Activated T-cell treated with anti-CD3 and anti-CD28 coated beads, Interleukin-2, amount 50 U/mL, for 4 hours (primary cell): Measurements from ENCODE around the gene C22orf42. TPM values are rescaled to one million over a fixed set of nuclear protein-coding genes. Genes with fewer than 3 reads are reported as not detected.
"Not testable (repeated sequence)": the region's sequence is repeated elsewhere in the genome, so short reads cannot be mapped to it uniquely, and the experiment has no call there.

Experiments used
- ATAC-seq, 2 donors: fragments of 200-7000 bp; cut with Tn5 transposase; one replicate each; pipeline ENCODE4 v1.10.0; 2021
- DNase-seq: peaks from one replicate; pipeline ENCODE4 v3.0.0-alpha.2; 2020
- H3K27me3 Mint-ChIP-seq: one replicate; pipeline ENCODE4 v1.8.0; 2021; ENCODE audit warnings: low read depth, mixed read lengths
- H3K36me3 Mint-ChIP-seq: one replicate; pipeline ENCODE4 v1.8.0; 2022; ENCODE audit warnings: mixed read lengths; ENCODE audit not compliant: insufficient read depth
- H3K4me1 Mint-ChIP-seq: one replicate; pipeline ENCODE4 v1.8.0; 2021; ENCODE audit warnings: low read depth, mixed read lengths
- H3K4me3 Mint-ChIP-seq: one replicate; pipeline ENCODE4 v1.8.0; 2021; ENCODE audit warnings: mild to moderate bottlenecking, moderate library complexity, mixed read lengths
- H3K9me3 Mint-ChIP-seq: one replicate; pipeline ENCODE4 v1.8.0; 2021; ENCODE audit warnings: mixed read lengths
- total RNA-seq, 3 donors: library from RNA; stranded (reverse); gene quantifications; one replicate each; pipeline ENCODE4 v1.2.1, GENCODE V29; 2021

Gene C22orf42
- total RNA-seq, 3 donors from 2014 or later: not detected

DNA sequence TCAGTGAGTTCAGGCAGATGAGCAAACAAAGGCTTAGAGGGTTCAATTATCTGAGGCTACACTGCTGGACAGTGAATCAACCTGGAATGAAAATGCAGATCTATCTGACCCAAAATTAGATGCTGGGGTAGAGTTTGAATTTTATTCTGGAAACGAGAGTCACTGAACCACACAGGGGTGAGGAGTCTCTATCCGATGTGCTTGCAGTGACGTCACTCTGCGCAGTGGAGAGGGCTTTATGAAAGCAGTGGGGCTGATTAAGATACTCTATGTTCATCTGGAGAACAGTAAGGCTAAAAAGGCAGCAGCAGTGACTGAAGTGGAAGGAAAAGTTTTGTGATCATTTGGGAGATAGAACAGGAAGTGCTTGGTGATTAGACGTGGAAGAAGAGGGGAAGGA is 1.3 kb upstream of the C22orf42 start:
- not testable (repeated sequence) for H3K4me3 Mint-ChIP-seq, H3K36me3 Mint-ChIP-seq, H3K9me3 Mint-ChIP-seq, DNase-seq, H3K4me1 Mint-ChIP-seq, H3K27me3 Mint-ChIP-seq, ATAC-seq

DNA sequence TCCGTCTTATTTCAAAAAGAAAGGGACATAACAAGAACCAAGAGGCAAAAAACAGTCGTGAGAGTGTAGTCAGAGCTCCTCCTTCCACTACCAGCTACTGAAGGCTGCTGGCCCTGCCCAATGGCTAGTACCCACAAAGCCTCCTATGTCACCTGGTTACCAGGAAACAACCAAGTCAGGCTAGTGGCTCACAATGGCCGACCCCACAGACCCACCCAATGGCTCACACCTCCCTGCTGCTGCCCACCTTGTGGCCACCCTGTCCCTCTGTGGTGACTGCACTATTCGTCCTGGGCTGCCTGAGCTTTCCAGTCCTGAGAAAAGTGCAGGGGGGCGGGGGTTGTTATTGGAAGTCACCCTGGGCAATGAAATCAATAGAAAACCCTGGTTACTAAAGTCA is 1.5 kb downstream of the C22orf42 start:
- H3K4me1 Mint-ChIP-seq: peaks cover 10% of the 10 kb centered on the region
- H3K27me3 Mint-ChIP-seq, H3K4me3 Mint-ChIP-seq, H3K36me3 Mint-ChIP-seq, DNase-seq, H3K9me3 Mint-ChIP-seq, ATAC-seq: not testable (repeated sequence)

DNA sequence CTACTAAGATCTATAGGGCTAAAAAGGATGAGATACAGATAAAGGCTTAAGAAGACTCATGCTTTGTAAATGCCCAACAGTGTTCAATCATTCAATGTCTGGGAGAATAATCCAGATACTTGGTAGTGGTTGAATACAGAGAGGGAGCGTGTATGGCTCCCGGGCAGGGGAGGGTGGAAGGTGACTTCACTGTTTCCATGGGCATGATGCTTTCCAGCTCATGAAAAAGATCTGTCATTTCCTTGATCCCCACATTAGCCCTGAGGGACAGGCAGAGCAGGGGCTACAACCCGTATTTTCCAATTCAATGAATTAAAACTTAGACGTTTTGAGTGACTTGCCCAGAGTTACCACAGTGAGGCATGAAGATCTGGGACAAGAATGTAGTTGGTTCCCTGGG is 4.4 kb downstream of the C22orf42 start:
- H3K36me3 Mint-ChIP-seq, H3K27me3 Mint-ChIP-seq, H3K4me3 Mint-ChIP-seq, H3K9me3 Mint-ChIP-seq, ATAC-seq, DNase-seq: not testable (repeated sequence)
- H3K4me1 Mint-ChIP-seq: peaks cover 12% of the 10 kb centered on the region

DNA sequence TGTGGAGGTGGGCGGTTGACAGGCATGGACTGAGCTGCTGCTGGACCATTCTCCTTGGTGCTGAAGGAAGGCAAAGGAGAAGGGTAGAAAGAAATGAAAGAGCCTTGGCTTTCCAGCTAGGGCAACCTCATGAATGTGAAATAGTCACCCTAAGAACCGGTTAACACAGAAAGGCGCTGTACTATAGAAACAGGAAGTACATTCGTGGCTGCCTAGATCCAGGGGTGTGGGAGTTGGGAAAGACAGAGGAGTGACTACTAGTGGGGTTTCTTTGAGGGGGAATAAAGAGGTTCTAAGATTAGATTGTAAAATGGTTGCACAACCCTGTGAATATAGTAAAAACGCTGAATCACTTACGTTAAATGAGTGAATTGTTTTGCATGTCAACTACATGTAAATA is 7.5 kb downstream of the C22orf42 start:
- DNase-seq, H3K9me3 Mint-ChIP-seq, H3K36me3 Mint-ChIP-seq, H3K4me3 Mint-ChIP-seq, H3K27me3 Mint-ChIP-seq, ATAC-seq: not testable (repeated sequence)
- H3K4me1 Mint-ChIP-seq: peaks cover 12% of the 10 kb centered on the region

DNA sequence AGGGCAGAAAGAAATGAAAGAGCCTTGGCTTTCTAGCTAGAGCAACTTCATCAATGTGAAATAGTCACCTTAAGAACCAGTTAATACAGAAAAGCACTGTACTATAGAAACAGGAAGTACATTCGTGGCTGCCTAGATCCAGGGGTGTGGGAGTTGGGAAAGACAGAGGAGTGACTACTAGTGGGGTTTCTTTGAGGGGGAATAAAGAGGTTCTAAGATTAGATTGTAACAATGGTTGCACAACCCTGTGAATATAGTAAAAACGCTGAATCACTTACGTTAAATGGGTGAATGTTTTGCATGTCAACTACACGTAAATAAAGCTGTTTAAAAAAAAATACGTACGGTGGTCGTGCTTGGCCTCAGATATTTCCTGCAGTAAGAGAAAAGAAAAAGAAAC is 8.5 kb downstream of the C22orf42 start:
- not testable (repeated sequence) for DNase-seq, H3K9me3 Mint-ChIP-seq, H3K27me3 Mint-ChIP-seq, H3K4me3 Mint-ChIP-seq, H3K36me3 Mint-ChIP-seq, ATAC-seq
- peaks cover 12% of the 10 kb centered on the region for H3K4me1 Mint-ChIP-seq

DNA sequence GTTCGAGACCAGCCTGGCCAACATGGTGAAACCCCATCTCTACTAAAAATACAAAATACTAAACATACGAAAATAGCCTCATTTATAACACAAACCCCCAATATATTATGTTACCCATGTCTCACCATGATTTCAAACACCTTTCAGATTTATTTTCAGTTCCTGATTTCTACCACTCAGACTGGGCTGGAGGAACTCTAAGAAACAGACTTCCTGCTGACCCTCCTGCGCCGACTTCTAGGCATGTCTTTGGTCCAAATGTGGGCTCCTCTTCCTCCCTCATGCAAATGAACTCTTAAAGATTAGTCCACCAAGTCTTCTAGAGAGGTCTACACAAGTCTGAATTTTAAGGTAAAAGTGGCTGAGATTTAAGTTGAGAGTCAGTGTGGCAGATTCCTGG is 10.7 kb downstream of the C22orf42 start:
- not testable (repeated sequence) for H3K36me3 Mint-ChIP-seq, ATAC-seq, H3K4me3 Mint-ChIP-seq, H3K9me3 Mint-ChIP-seq, H3K27me3 Mint-ChIP-seq, DNase-seq
- peaks cover 27% of the 10 kb centered on the region for H3K4me1 Mint-ChIP-seq

DNA sequence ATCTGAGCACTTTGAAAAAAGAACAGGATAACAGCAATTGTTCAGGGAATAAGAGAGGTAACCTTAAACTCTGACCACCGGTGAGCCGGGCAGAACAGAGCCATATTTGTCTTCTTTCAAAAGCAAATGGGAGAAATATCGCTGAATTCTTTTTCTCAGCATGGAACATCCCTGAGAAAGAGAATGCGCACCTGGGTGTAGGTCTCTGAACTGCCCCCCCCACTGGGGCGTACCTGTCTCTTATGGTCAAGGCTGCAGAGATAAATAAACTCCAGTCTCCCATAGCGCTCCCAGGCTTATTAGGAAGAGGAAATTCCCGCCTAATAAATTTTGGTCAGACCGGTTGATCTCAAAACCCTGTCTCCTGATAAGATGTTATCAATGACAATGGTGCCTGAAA is 12.0 kb downstream of the C22orf42 start:
- H3K4me1 Mint-ChIP-seq: peaks cover 32% of the 10 kb centered on the region
- not testable (repeated sequence) for ATAC-seq, H3K4me3 Mint-ChIP-seq, H3K9me3 Mint-ChIP-seq, DNase-seq, H3K36me3 Mint-ChIP-seq, H3K27me3 Mint-ChIP-seq

DNA sequence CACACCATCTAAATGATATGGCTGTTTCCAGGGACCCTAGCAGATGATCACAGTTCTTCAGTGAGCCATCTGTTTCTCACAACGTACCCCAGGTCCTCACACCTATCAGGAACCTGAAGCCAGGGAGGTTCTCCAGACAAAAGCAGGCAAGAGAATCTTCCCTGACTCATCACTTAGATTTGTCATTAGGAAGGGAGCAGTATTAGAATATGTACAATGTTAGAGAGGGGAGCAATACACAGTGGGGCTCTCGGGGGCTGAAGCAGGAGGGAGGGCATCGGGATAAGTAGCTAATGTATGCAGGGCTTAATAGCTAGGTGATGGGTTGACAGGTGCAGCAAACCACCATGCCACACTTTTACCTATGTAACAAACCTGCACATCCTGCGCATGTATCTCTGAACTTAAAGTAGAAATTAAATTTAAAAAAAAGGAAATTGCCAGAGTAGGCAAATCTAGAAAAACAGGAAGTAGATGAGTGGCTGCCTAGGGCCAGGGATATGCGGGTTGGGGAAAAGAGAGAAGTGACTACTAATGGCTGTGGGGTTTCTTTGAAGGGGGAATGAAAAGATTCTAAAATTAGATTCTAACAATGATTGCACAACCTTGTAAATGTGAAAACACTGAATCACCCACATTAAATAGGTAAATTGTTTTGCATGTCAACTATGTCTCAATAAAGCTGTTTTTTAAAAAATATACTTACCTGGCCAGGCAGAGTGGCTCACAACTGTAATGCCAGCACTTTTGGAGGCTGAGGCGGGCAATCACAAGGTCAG is 14.4 kb downstream of the C22orf42 start:
- ATAC-seq: no peak

DNA sequence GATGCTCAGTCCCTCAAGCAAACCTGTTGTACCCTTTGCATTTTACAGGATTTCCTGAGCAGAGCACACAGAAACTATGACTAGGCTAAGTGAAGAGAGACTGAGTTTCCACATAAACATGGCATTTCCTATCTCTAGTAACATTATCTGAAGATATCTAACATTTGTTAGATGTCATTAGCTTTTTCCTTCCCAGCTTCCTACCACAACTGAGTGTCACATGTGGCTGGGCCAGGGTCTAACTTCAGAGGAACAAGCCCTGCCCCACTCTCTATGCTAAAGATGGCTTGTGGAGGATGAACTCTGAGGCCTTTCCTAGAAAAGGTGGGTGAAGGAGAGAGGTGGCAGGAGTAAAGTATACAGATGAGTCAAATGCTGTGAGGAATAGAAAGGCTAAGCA is 16.5 kb downstream of the C22orf42 start:
- ATAC-seq (peak; percentile 37 to 47), DNase-seq (peak; percentile 14)
- H3K9me3 Mint-ChIP-seq: peaks cover 3% of the 10 kb centered on the region
- H3K36me3 Mint-ChIP-seq: peaks cover 2% of the 10 kb centered on the region
- H3K4me3 Mint-ChIP-seq: no peak overlapping the region
- peaks cover 45% of the 10 kb centered on the region for H3K4me1 Mint-ChIP-seq
- no peaks in the 10 kb centered on the region for H3K27me3 Mint-ChIP-seq

More for the DNA sequence above, 14.4 kb downstream of the C22orf42 start:
- H3K36me3 Mint-ChIP-seq: peaks cover 3% of the 10 kb centered on the region
- peaks cover 37% of the 10 kb centered on the region for H3K4me1 Mint-ChIP-seq
- no peak overlapping the region for H3K4me3 Mint-ChIP-seq
- peaks cover 4% of the 10 kb centered on the region for H3K9me3 Mint-ChIP-seq
- H3K27me3 Mint-ChIP-seq: no peaks in the 10 kb centered on the region
- DNase-seq: no peak

DNA sequence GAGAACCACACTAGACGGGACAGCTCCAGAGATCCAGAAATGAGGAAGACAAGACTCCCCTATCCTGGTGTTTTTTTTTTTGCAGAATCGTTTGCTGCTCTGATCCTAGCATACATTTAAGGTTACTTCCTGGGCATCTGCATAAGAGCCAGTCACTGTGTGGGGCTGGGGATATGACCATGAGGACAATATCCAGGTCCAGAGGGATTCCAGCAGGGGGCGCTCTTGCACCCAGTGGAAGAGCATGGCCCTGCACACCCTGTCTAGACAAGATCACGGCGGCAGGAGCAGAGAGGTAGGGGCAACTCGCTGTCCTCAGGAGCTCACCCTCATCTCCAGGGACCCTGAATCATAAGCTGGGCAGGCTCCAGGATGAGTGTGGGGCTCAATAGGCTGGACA is 18.4 kb downstream of the C22orf42 start:
- not testable (repeated sequence) for DNase-seq, H3K4me3 Mint-ChIP-seq, H3K9me3 Mint-ChIP-seq, H3K36me3 Mint-ChIP-seq, H3K27me3 Mint-ChIP-seq, ATAC-seq
- peaks cover 53% of the 10 kb centered on the region for H3K4me1 Mint-ChIP-seq

DNA sequence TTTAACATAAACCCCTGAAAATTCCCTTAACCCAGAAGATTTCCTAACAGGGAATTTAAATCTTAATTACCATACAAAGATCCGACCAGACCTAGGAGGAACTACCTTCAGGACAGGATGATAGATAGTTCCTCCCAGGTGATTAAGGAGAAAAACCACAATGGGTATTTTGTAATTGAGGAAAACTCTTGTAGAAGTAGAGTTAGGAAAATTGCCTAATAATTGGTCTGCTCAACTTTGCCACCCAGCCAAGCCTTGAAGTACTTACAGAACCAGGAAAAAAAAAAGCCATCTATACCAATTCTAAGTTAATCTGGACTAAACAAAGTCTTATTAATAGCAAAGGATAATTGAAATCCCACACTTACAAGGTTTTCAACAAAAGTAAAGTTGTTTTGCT is 20.5 kb downstream of the C22orf42 start:
- not testable (repeated sequence) for H3K27me3 Mint-ChIP-seq, H3K9me3 Mint-ChIP-seq, DNase-seq, ATAC-seq, H3K36me3 Mint-ChIP-seq
- Mint-ChIP-seq H3K4me1 (peaks cover 38% of the 10 kb centered on the region), H3K4me3 (peak overlapping the region; percentile 78)

DNA sequence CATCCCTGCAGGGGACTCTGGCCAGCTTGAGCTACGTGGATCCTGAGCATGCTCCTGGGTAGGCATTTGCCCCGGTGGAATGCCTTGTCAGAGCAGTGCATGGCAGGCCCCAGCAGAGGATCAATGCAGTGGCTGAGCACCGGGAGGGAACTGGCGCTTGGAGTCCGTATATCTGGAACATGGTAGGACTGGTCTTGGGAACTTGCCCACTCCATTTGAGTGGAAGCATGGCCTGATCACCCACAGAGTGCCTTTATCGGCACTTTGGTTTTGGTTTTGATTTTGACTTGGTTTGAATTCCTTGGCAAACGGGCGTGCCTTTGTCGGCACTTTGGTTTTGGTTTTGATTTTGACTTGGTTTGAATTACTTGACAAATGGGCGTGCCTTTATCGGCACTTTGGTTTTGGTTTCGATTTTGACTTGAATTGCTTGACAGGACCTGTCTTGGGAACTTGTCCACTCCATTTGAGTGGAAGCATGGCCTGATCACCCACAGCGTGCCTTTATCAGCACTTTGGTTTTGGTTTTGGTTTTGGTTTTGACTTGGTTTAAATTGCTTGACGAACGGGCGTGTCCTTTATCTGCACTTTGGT is 21.3 kb downstream of the C22orf42 start:
- H3K27me3 Mint-ChIP-seq, H3K36me3 Mint-ChIP-seq, H3K9me3 Mint-ChIP-seq: not testable (repeated sequence)
- ATAC-seq: peak; percentile 79 to 81
- DNase-seq: peak; percentile 29
- H3K4me3 Mint-ChIP-seq: peak overlapping the region; percentile 78
- H3K4me1 Mint-ChIP-seq: peaks cover 30% of the 10 kb centered on the region

DNA sequence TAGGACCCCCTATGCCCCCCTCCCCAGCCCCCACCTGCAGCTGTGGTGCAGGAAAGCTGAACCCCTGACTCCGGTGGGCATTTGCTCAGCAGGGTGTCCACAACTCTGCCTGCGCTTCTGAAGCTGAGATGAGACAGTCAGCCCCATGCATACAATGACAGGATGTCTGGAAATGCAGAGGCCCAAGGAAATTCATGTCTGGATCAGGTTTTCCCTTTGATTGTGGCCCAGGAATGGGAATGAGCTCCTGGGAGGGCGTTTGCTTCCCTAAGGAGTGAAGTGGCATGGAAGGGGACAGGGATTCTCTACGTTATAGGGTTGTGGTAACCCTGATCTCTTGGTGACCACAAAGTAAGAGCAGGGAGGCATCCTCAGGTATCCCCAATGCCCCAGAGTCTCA is 22.2 kb downstream of the C22orf42 start:
- not testable (repeated sequence) for H3K36me3 Mint-ChIP-seq, H3K9me3 Mint-ChIP-seq, H3K27me3 Mint-ChIP-seq, H3K4me3 Mint-ChIP-seq, DNase-seq, ATAC-seq
- H3K4me1 Mint-ChIP-seq: peaks cover 24% of the 10 kb centered on the region

DNA sequence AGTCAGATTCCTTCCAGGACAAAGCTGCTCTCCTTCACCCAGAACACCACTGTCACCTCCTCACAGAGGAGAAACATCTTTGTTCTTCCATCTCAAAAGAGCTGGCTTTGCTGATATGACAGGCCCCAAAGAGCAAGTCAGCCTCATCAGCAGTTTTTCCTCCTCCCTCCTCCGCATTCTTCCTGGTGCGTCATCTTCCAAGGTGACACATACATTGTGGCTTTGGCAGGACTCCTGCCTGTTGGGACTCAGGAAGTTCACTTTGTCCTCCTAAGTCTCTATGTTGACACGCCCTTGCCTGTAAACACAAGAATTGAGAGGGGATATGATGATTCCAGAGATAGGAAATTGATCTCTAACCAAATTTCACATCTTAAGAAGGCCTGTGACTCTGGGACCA is 23.1 kb downstream of the C22orf42 start:
- not testable (repeated sequence) for H3K4me3 Mint-ChIP-seq, H3K9me3 Mint-ChIP-seq, H3K27me3 Mint-ChIP-seq, ATAC-seq, DNase-seq, H3K36me3 Mint-ChIP-seq
- H3K4me1 Mint-ChIP-seq: peaks cover 19% of the 10 kb centered on the region

DNA sequence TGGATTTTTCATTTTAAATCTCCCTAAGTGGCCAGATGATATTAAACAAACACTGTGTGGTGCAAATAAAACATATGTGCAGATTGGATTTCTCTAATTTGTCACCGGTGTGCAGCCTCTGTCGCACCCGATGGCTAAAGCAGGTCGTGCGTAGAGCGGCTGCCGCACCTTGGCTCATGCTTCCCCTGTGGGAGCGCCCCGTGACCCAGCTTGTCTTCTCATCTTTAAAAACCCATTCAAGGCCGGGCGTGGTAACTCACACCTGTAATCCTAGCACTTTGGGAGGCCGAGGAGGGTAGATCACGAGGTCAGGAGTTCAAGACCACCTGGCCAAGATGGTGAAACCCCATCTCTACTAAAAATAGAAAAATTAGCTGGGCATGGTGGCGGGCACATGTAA is 24.3 kb downstream of the C22orf42 start:
- not testable (repeated sequence) for H3K4me3 Mint-ChIP-seq, H3K36me3 Mint-ChIP-seq, DNase-seq, ATAC-seq, H3K27me3 Mint-ChIP-seq, H3K9me3 Mint-ChIP-seq
- H3K4me1 Mint-ChIP-seq: peaks cover 19% of the 10 kb centered on the region
